ENCODE results near the gene DAP. TPM values are rescaled to one million over a fixed set of nuclear protein-coding genes. Genes with fewer than 3 reads are reported as not detected.

Gene DAP
- polyA plus RNA-seq, 3 donors: 60.9 to 69.0 (median 62.3) TPM

GRCh38 chr5:10779592-10779991 is 18.6 kb upstream of the DAP start:
- peak overlapping the region in 1 of 7 donors; percentile 50 for H3K27ac Mint-ChIP-seq
- H3K4me3 Mint-ChIP-seq: no peak overlapping the region
- H3K4me1 Mint-ChIP-seq: peaks cover 10% of the 10 kb centered on the region
- peaks cover 2 to 14% (median 5%) of the 10 kb centered on the region in 7 donors for H3K9me3 Mint-ChIP-seq
- Histone ChIP-seq H3K27me3 (ENCODE audit: control insufficient read depth in 2 of 2, insufficient read depth in 2 of 2, low read length in 2 of 2) (no peaks in the 10 kb centered on the region), H3K4me2 (replicated peaks; ENCODE audit: extremely low read depth, low read length, poor library complexity, severe bottlenecking) (no peak overlapping the region), H2AFZ (ENCODE audit: insufficient read depth, low read depth, low read length, poor library complexity, severe bottlenecking) (no peak overlapping the region), H3K4me1 (ENCODE audit: control insufficient read depth in 1 of 2, insufficient read depth in 2 of 2, low read length in 2 of 2) (peaks cover 0 to 3% of the 10 kb centered on the region in 2 donors), H4K20me1 (ENCODE audit: insufficient read depth, low read length) (no peaks in the 10 kb centered on the region), H3K4me3 (replicated peaks in 1 of 3; ENCODE audit: low read depth in 2 of 3, low read length in 3 of 3) (no peak overlapping the region), H3K27ac (ENCODE audit: low read depth in 1 of 2, low read length in 2 of 2) (no peak overlapping the region), H3K9me3 (replicated peaks in 1 of 2; ENCODE audit: control insufficient read depth in 1 of 2, insufficient read depth in 1 of 2, low read length in 2 of 2) (peaks cover 0 to 5% of the 10 kb centered on the region in 2 donors), H3K9ac (ENCODE audit: insufficient read depth, low read length, poor library complexity, severe bottlenecking) (no peak overlapping the region), H3K79me2 (ENCODE audit: insufficient read depth, low read length) (no peaks in the 10 kb centered on the region), H3K36me3 (replicated peaks in 1 of 2; ENCODE audit: control insufficient read depth in 1 of 2, insufficient read depth in 2 of 2, low read length in 2 of 2) (no peaks in the 10 kb centered on the region)
- H3K27me3 Mint-ChIP-seq (ENCODE audit: low read depth in 3 of 3): peaks cover 0 to 6% (median 0%) of the 10 kb centered on the region in 3 donors
- intact Hi-C loops (cut with micrococcal nuclease): no loop called here
- no peak for DNase-seq
- TF ChIP-seq CTCF (IDR thresholded peaks at IDR 0.05): no peak
- no peaks in the 10 kb centered on the region for H3K36me3 Mint-ChIP-seq

- Mint-ChIP-seq H3K4me1 (peaks cover 10% of the 10 kb centered on the region), H3K9me3 (peaks cover 2 to 14% (median 5%) of the 10 kb centered on the region in 7 donors), H3K36me3 (no peaks in the 10 kb centered on the region), H3K27me3 (ENCODE audit: low read depth in 3 of 3) (peaks cover 0 to 6% (median 0%) of the 10 kb centered on the region in 3 donors), H3K27ac (no peak overlapping the region), H3K4me3 (no peak overlapping the region)
- H3K79me2 ChIP-seq (ENCODE audit: insufficient read depth, low read length): no peaks in the 10 kb centered on the region
- no peak overlapping the region for H3K4me3 ChIP-seq (replicated peaks in 1 of 3; ENCODE audit: low read depth in 2 of 3, low read length in 3 of 3)
- no peaks in the 10 kb centered on the region for H4K20me1 ChIP-seq (ENCODE audit: insufficient read depth, low read length)
- WGBS (ENCODE audit: insufficient coverage): no CpG with 5 or more reads among the region's 2 CpGs
- no peak for DNase-seq
- H3K36me3 ChIP-seq (replicated peaks in 1 of 2; ENCODE audit: control insufficient read depth in 1 of 2, insufficient read depth in 2 of 2, low read length in 2 of 2): no peaks in the 10 kb centered on the region
- intact Hi-C loops (cut with micrococcal nuclease): no loop called here
- no peak overlapping the region for H2AFZ ChIP-seq (ENCODE audit: insufficient read depth, low read depth, low read length, poor library complexity, severe bottlenecking)
- peaks cover 0 to 5% of the 10 kb centered on the region in 2 donors for H3K9me3 ChIP-seq (replicated peaks in 1 of 2; ENCODE audit: control insufficient read depth in 1 of 2, insufficient read depth in 1 of 2, low read length in 2 of 2)
- no peak overlapping the region for H3K4me2 ChIP-seq (replicated peaks; ENCODE audit: extremely low read depth, low read length, poor library complexity, severe bottlenecking)
- no peak overlapping the region for H3K9ac ChIP-seq (ENCODE audit: insufficient read depth, low read length, poor library complexity, severe bottlenecking)
- no peak overlapping the region for H3K27ac ChIP-seq (ENCODE audit: low read depth in 1 of 2, low read length in 2 of 2)
- no peaks in the 10 kb centered on the region for H3K27me3 ChIP-seq (ENCODE audit: control insufficient read depth in 2 of 2, insufficient read depth in 2 of 2, low read length in 2 of 2)
- H3K4me1 ChIP-seq (ENCODE audit: control insufficient read depth in 1 of 2, insufficient read depth in 2 of 2, low read length in 2 of 2): peaks cover 0 to 3% of the 10 kb centered on the region in 2 donors
- TF ChIP-seq CTCF (IDR thresholded peaks at IDR 0.05): no peak
These were observed 17.3 kb upstream of the DAP start for GRCh38 chr5:10778179-10778910.
